Measurements from ENCODE around the gene FAM210A.

The FAM210A gene

GRCh38 chr18:13621886-13622619 lies 104.3 kb downstream of the FAM210A start:
- no peak for DNase-seq (ENCODE audit: low spot score)

- DNase-seq (ENCODE audit: low spot score): no peak
These were observed 104.9 kb downstream of the FAM210A start for GRCh38 chr18:13621446-13621849.

- no peak for DNase-seq (ENCODE audit: low spot score)
These were observed 105.4 kb downstream of the FAM210A start for GRCh38 chr18:13620818-13621445.

GRCh38 chr18:13620206-13620672 lies 106.1 kb downstream of the FAM210A start:
- no peak for DNase-seq (ENCODE audit: low spot score)

GRCh38 chr18:13619505-13620205 lies 106.7 kb downstream of the FAM210A start:
- no peak for DNase-seq (ENCODE audit: low spot score)

- no peak for DNase-seq (ENCODE audit: low spot score)
These were observed 107.5 kb downstream of the FAM210A start for GRCh38 chr18:13618760-13619438.

- DNase-seq (ENCODE audit: low spot score): no peak
These were observed 108.4 kb downstream of the FAM210A start for GRCh38 chr18:13617826-13618515.

- no peak for DNase-seq (ENCODE audit: low spot score)
These were observed 109.8 kb downstream of the FAM210A start for GRCh38 chr18:13616525-13617035.

- no peak for DNase-seq (ENCODE audit: low spot score)
These were observed 110.3 kb downstream of the FAM210A start for GRCh38 chr18:13616041-13616440.

- no peak for DNase-seq (ENCODE audit: low spot score)
These were observed 110.9 kb downstream of the FAM210A start for GRCh38 chr18:13615432-13615861.

GRCh38 chr18:13614641-13615288 lies 111.6 kb downstream of the FAM210A start:
- DNase-seq (ENCODE audit: low spot score): no peak

- DNase-seq (ENCODE audit: low spot score): no peak
These were observed 112.5 kb downstream of the FAM210A start for GRCh38 chr18:13613591-13614501.
